GM12872 (cell line): ENCODE measurements around the gene GRHL3.

ENCODE experiments used
- TF ChIP-seq, protein P1 (sequence below): IDR thresholded peaks from 3 replicates; pipeline ENCODE4 v1.5.1; 2011; ENCODE audit warnings: low read depth, mild to moderate bottlenecking, low read length, moderate library complexity; ENCODE audit not compliant: insufficient read depth

Gene GRHL3

DNA sequence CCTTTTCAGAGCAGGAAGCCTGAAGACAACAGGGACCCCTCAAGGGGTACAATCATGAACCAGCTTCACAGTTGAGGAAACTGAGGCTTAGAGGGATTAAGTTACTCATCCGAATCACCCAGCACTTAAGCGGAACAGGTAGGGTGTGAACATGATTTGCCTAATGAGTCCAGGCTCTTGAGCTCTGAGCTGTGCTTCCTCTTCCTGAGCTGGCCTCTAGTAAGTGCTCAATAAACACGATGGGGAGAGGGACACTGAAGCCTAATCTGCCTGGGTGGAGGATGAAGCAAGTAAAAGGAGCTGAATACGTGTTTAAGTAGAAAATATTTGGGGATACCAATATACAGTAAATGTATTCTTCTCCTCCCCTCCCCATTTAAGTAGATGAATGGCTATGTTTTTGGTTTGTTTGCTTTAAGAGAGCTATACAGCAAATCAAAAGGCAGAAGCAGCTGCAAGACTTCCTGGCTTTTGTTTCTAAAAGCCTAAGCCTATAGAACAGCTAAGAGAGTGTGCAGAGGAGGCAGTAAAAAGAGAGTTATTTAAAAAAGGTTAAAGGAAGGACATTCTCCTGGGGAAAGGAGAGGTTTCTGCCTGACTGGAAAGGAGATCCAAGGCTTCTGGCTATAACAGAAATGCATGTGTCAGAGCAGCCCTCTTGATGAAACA lies 74.0 kb downstream of the GRHL3 start:
- TF ChIP-seq, protein P1, sequence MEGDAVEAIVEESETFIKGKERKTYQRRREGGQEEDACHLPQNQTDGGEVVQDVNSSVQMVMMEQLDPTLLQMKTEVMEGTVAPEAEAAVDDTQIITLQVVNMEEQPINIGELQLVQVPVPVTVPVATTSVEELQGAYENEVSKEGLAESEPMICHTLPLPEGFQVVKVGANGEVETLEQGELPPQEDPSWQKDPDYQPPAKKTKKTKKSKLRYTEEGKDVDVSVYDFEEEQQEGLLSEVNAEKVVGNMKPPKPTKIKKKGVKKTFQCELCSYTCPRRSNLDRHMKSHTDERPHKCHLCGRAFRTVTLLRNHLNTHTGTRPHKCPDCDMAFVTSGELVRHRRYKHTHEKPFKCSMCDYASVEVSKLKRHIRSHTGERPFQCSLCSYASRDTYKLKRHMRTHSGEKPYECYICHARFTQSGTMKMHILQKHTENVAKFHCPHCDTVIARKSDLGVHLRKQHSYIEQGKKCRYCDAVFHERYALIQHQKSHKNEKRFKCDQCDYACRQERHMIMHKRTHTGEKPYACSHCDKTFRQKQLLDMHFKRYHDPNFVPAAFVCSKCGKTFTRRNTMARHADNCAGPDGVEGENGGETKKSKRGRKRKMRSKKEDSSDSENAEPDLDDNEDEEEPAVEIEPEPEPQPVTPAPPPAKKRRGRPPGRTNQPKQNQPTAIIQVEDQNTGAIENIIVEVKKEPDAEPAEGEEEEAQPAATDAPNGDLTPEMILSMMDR, result no peak

DNA sequence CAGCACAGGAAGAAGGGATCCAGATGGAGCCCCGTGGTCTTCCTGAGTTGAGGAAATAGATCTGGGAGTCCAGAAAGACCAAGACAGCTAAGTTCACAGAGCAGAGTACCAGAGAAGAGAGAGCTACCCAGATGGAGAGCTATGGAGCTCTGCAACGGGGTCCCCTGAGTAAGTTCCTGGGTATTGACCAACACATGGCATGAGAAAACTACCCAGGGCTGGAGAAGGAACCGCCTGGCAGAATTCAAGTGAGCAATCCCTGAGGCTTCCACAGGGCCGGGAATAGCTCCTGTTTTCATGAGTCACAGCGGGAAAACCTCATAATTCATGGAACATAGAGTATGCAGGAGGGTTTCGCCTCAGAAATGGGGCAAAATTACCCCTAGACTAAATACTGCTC lies 74.7 kb downstream of the GRHL3 start:
- TF ChIP-seq, protein P1, result no peak

DNA sequence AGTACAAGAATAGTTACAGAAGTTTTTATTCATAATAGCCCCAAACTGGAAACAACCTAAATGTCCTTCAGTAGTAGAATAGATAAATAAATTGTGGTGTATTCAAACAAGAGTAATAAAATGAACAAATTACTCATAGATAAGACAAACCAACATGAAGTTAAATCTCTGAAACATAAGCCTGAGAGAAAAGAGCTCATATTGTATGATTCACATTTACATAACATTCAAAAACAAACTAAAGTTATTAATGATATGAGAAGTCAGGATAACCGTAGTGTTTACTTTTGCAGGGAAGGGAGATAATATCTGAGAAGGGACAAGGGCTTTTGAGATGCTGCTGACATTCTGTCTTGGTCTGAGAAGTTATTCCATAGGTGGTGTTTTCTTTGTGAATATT lies 80.9 kb downstream of the GRHL3 start:
- TF ChIP-seq, protein P1, result no peak

DNA sequence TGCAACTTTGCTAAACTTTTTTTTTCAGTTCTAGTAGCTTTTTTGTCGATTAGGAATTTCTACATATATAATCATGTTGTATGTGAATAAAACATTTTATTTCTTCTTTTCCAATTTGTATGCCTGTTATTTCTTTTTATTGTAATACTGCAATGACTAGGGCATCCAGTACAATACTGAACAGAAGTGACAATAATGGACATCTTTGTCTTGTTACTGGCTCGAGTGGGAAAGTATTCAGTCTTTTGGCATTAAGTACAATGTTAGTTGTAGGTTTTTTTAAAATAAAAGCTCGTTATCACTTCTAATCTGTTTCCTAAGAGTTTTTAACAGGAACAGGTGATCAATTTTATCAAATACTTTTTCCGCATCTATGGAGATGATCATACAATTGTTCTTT lies 84.6 kb downstream of the GRHL3 start:
- TF ChIP-seq, protein P1, result no peak
